ENCODE measurements around the gene NSD1. TPM values are rescaled to one million over a fixed set of nuclear protein-coding genes. Genes with fewer than 3 reads are reported as not detected.

The NSD1 gene
- total RNA-seq, 1 donor from 2014 or later, result 32.4 TPM

- peak within 1 kb of the TSS; percentile 73 for H3K4me3 ChIP-seq (ENCODE audit: low read depth, low read length)
- peak; percentile 82 for DNase-seq (ENCODE audit: low read depth)
- FAIRE-seq, result no peak
- H3K36me3 ChIP-seq (ENCODE audit: control insufficient read depth, insufficient read depth, low read length), result peaks cover 1% of the 10 kb centered on the region
- TF ChIP-seq, protein P1, sequence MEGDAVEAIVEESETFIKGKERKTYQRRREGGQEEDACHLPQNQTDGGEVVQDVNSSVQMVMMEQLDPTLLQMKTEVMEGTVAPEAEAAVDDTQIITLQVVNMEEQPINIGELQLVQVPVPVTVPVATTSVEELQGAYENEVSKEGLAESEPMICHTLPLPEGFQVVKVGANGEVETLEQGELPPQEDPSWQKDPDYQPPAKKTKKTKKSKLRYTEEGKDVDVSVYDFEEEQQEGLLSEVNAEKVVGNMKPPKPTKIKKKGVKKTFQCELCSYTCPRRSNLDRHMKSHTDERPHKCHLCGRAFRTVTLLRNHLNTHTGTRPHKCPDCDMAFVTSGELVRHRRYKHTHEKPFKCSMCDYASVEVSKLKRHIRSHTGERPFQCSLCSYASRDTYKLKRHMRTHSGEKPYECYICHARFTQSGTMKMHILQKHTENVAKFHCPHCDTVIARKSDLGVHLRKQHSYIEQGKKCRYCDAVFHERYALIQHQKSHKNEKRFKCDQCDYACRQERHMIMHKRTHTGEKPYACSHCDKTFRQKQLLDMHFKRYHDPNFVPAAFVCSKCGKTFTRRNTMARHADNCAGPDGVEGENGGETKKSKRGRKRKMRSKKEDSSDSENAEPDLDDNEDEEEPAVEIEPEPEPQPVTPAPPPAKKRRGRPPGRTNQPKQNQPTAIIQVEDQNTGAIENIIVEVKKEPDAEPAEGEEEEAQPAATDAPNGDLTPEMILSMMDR (IDR thresholded peaks at IDR 0.05; ENCODE audit: insufficient read depth, low read length, severe bottlenecking), result no peak
- H3K27me3 ChIP-seq (ENCODE audit: control insufficient read depth, insufficient read depth, low read length), result no peaks in the 10 kb centered on the region
Observed at GRCh38 chr5:177311723-177312648, 178.4 kb downstream of the NSD1 start, which contains the start of gene MXD3. Gene MXD3, minus strand, starts transcription at chr5:177311898. Its CDS starts 68 bp downstream, at chr5:177311830.

DNA sequence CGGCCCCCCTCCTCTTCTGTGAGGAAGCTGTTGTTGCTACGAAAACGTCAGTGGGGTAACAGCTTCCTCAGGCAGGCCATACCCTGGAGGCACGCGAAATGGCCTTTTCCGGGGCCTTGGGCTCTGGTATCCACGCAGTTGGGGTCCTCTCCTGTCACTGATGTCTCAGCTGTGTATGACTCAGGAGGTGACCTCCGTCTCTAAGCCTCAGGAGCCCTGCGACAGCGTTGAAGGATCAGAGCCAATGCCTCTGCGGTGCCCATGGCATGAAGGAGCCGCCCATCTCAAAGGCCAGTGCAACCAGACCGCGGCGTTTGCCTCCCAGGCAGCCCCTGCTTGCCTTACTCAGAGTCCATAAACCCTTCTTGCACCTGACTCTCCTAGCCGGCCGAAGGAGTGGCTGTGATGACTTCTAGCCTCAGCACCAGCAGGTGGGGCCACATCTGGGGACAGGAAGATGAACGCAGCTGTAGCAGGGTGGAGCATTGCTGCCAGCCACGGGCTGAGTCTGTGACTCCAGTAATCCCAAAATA lies 179.1 kb downstream of the NSD1 start:
- no peaks in the 10 kb centered on the region for H3K27me3 ChIP-seq (ENCODE audit: control insufficient read depth, insufficient read depth, low read length)
- H3K4me3 ChIP-seq (ENCODE audit: low read depth, low read length), result no peak overlapping the region
- peaks cover 3% of the 10 kb centered on the region for H3K36me3 ChIP-seq (ENCODE audit: control insufficient read depth, insufficient read depth, low read length)
- TF ChIP-seq, protein P1 (IDR thresholded peaks at IDR 0.05; ENCODE audit: insufficient read depth, low read length, severe bottlenecking), result no peak
- DNase-seq (ENCODE audit: low read depth) (no peak), FAIRE-seq (no peak)

- no peak for DNase-seq (ENCODE audit: low read depth)
- Histone ChIP-seq H3K36me3 (ENCODE audit: control insufficient read depth, insufficient read depth, low read length) (peaks cover 3% of the 10 kb centered on the region), H3K27me3 (ENCODE audit: control insufficient read depth, insufficient read depth, low read length) (no peaks in the 10 kb centered on the region), H3K4me3 (ENCODE audit: low read depth, low read length) (no peak overlapping the region)
- TF ChIP-seq, protein P1 (IDR thresholded peaks at IDR 0.05; ENCODE audit: insufficient read depth, low read length, severe bottlenecking), result no peak
- no peak for FAIRE-seq
Observed at GRCh38 chr5:177313561-177314259, 180.1 kb downstream of the NSD1 start.

- FAIRE-seq (no peak), DNase-seq (ENCODE audit: low read depth) (no peak)
- no peak overlapping the region for H3K4me3 ChIP-seq (ENCODE audit: low read depth, low read length)
- peaks cover 3% of the 10 kb centered on the region for H3K36me3 ChIP-seq (ENCODE audit: control insufficient read depth, insufficient read depth, low read length)
- TF ChIP-seq, protein P1 (IDR thresholded peaks at IDR 0.05; ENCODE audit: insufficient read depth, low read length, severe bottlenecking), result no peak
- H3K27me3 ChIP-seq (ENCODE audit: control insufficient read depth, insufficient read depth, low read length), result no peaks in the 10 kb centered on the region
Observed at GRCh38 chr5:177314376-177315342, 181.1 kb downstream of the NSD1 start.

- Histone ChIP-seq H3K4me3 (ENCODE audit: low read depth, low read length) (no peak overlapping the region), H3K27me3 (ENCODE audit: control insufficient read depth, insufficient read depth, low read length) (no peaks in the 10 kb centered on the region), H3K36me3 (ENCODE audit: control insufficient read depth, insufficient read depth, low read length) (peaks cover 3% of the 10 kb centered on the region)
- TF ChIP-seq, protein P1 (IDR thresholded peaks at IDR 0.05; ENCODE audit: insufficient read depth, low read length, severe bottlenecking), result no peak
- FAIRE-seq, result no peak
- no peak for DNase-seq (ENCODE audit: low read depth)
Observed at GRCh38 chr5:177315411-177315810, 181.8 kb downstream of the NSD1 start.
